HEK293 (cell line): Measurements from ENCODE around the gene NOC2L.
"Not testable (repeated sequence)": the region's sequence is repeated elsewhere in the genome, so short reads cannot be mapped to it uniquely, and the experiment has no call there.

Source experiments
- CTCF ChIA-PET: fragments of 350-600 bp; formaldehyde crosslinking; extraction: SDS; loops from one replicate; lab custom pipeline; 2021; ENCODE audit warnings: antibody characterized with exemption; lab: Yijun Ruan, JAX
- POLR2A ChIA-PET: fragments of 300-600 bp; formaldehyde crosslinking; extraction: SDS; loops from one replicate; lab custom pipeline; 2020; ENCODE audit warnings: antibody characterized with exemption, inconsistent platforms; lab: Yijun Ruan, JAX
- H3K27ac ChIP-seq: fragments of 200-500 bp; sonication (Bioruptor generic); 2 replicates; pipeline ENCODE4 v1.5.1; 2014; ENCODE audit warnings: low read depth, low read length, control low read depth, inconsistent platforms; ENCODE audit errors: extremely low read depth
- H3K36me3 ChIP-seq, 2 experiments: fragments of 200-500 bp in 1 of 2; sonication (Bioruptor generic) in 1 of 2; 1 replicate in 1 of 2; 2 replicates in 1 of 2; pipeline ENCODE4 v1.5.1; 2014 to 2017; ENCODE audit warnings: inconsistent platforms in 2 of 2, low read length in 2 of 2; ENCODE audit not compliant: control insufficient read depth in 2 of 2, insufficient read depth in 1 of 2
- H3K4me1 ChIP-seq: fragments of 200-500 bp; sonication (Bioruptor generic); 2 replicates; pipeline ENCODE4 v1.5.1; 2014; ENCODE audit warnings: mild to moderate bottlenecking, low read length, inconsistent platforms; ENCODE audit not compliant: control insufficient read depth, insufficient read depth
- H3K4me3 ChIP-seq: 2 replicates; pipeline ENCODE4 v1.5.1; 2011; ENCODE audit warnings: low read depth, mild to moderate bottlenecking, control low read depth, low read length, moderate library complexity
- H3K9me3 ChIP-seq: fragments of 200-500 bp; sonication (Bioruptor generic); 2 replicates; pipeline ENCODE4 v1.5.1; 2014; ENCODE audit warnings: low read depth, low read length, inconsistent platforms; ENCODE audit not compliant: control insufficient read depth, insufficient read depth
- CTCF ChIP-seq: fragments of 450-650 bp; formaldehyde crosslinking; IDR thresholded peaks from 2 replicates; pipeline ENCODE4 v1.5.1; 2016; ENCODE audit warnings: missing biosample characterization, missing genetic modification characterization
- GLIS2 ChIP-seq: fragments of 450-650 bp; formaldehyde crosslinking; IDR thresholded peaks from 2 replicates; pipeline ENCODE4 v1.5.1; 2016; ENCODE audit warnings: missing biosample characterization, missing genetic modification characterization
- KLF1 ChIP-seq: fragments of 450-650 bp; formaldehyde crosslinking; IDR thresholded peaks from 2 replicates; pipeline ENCODE4 v1.5.1; 2016; ENCODE audit warnings: missing biosample characterization, missing genetic modification characterization
- KLF7 ChIP-seq: fragments of 450-650 bp; formaldehyde crosslinking; IDR thresholded peaks from 2 replicates; pipeline ENCODE4 v1.5.1; 2016; ENCODE audit warnings: missing biosample characterization, missing genetic modification characterization, borderline replicate concordance
- OSR2 ChIP-seq: fragments of 450-650 bp; formaldehyde crosslinking; IDR thresholded peaks from 2 replicates; pipeline ENCODE4 v1.5.1; 2016; ENCODE audit warnings: missing biosample characterization, missing genetic modification characterization
- RBAK ChIP-seq: fragments of 450-650 bp; formaldehyde crosslinking; IDR thresholded peaks from 2 replicates; pipeline ENCODE4 v1.5.1; 2016; ENCODE audit warnings: missing biosample characterization, missing genetic modification characterization
- SP3 ChIP-seq: fragments of 450-650 bp; formaldehyde crosslinking; IDR thresholded peaks from 2 replicates; pipeline ENCODE4 v1.5.1; 2016; ENCODE audit warnings: missing biosample characterization, missing genetic modification characterization
- SP7 ChIP-seq: fragments of 450-650 bp; formaldehyde crosslinking; IDR thresholded peaks from 2 replicates; pipeline ENCODE4 v1.5.1; 2016; ENCODE audit warnings: missing biosample characterization, missing genetic modification characterization
- TCF7L2 ChIP-seq: IDR thresholded peaks from 2 replicates; pipeline ENCODE4 v1.6.1; 2011; ENCODE audit warnings: low read depth, mild to moderate bottlenecking, inconsistent platforms, low read length, moderate library complexity, borderline replicate concordance
- TRIM28 ChIP-seq: IDR thresholded peaks from 2 replicates; pipeline ENCODE4 v1.6.1; 2011; ENCODE audit warnings: low read length, control low read depth, borderline replicate concordance
- ZBTB7A ChIP-seq: fragments of 450-650 bp; formaldehyde crosslinking; IDR thresholded peaks from 2 replicates; pipeline ENCODE4 v1.5.1; 2016; ENCODE audit warnings: low read depth, missing biosample characterization, missing genetic modification characterization
- ZFP37 ChIP-seq: fragments of 450-650 bp; formaldehyde crosslinking; IDR thresholded peaks from 2 replicates; pipeline ENCODE4 v1.5.1; 2016; ENCODE audit warnings: missing biosample characterization, missing genetic modification characterization
- ZNF112 ChIP-seq: fragments of 450-650 bp; formaldehyde crosslinking; IDR thresholded peaks from 2 replicates; pipeline ENCODE4 v1.5.0; 2017; ENCODE audit warnings: missing biosample characterization, missing genetic modification characterization
- ZNF266 ChIP-seq: fragments of 450-650 bp; formaldehyde crosslinking; IDR thresholded peaks from 2 replicates; pipeline ENCODE4 v1.5.1; 2016; ENCODE audit warnings: missing biosample characterization, missing genetic modification characterization, low read depth
- ZNF398 ChIP-seq: fragments of 450-650 bp; formaldehyde crosslinking; IDR thresholded peaks from 2 replicates; pipeline ENCODE4 v1.5.1; 2017; ENCODE audit warnings: missing biosample characterization, missing genetic modification characterization
- ZNF404 ChIP-seq: fragments of 450-650 bp; formaldehyde crosslinking; IDR thresholded peaks from 2 replicates; pipeline ENCODE4 v1.5.1; 2017; ENCODE audit warnings: missing biosample characterization, missing genetic modification characterization
- ZNF416 ChIP-seq: fragments of 450-650 bp; formaldehyde crosslinking; IDR thresholded peaks from 2 replicates; pipeline ENCODE4 v1.5.1; 2016; ENCODE audit warnings: missing biosample characterization, missing genetic modification characterization
- ZNF510 ChIP-seq: fragments of 450-650 bp; formaldehyde crosslinking; IDR thresholded peaks from 2 replicates; pipeline ENCODE4 v1.5.1; 2018; ENCODE audit warnings: mild to moderate bottlenecking, missing genetic modification characterization, missing biosample characterization; ENCODE audit not compliant: insufficient replicate concordance
- ZNF513 ChIP-seq: fragments of 450-650 bp; IDR thresholded peaks from 2 replicates; pipeline ENCODE4 v1.5.1; 2018; ENCODE audit warnings: missing biosample characterization, missing genetic modification characterization
- ZNF529 ChIP-seq: fragments of 450-650 bp; formaldehyde crosslinking; IDR thresholded peaks from 2 replicates; pipeline ENCODE4 v1.5.1; 2017; ENCODE audit warnings: missing genetic modification characterization, missing biosample characterization; ENCODE audit not compliant: insufficient replicate concordance
- ZNF544 ChIP-seq: fragments of 450-650 bp; formaldehyde crosslinking; IDR thresholded peaks from 2 replicates; pipeline ENCODE4 v1.5.0; 2017; ENCODE audit warnings: missing biosample characterization, missing genetic modification characterization
- ZNF785 ChIP-seq: fragments of 450-650 bp; formaldehyde crosslinking; IDR thresholded peaks from 2 replicates; pipeline ENCODE4 v1.5.1; 2016; ENCODE audit warnings: missing biosample characterization, missing genetic modification characterization
- ZNF843 ChIP-seq: fragments of 450-650 bp; formaldehyde crosslinking; IDR thresholded peaks from 2 replicates; pipeline ENCODE4 v1.5.1; 2016; ENCODE audit warnings: missing biosample characterization, missing genetic modification characterization
- ZSCAN30 ChIP-seq: fragments of 450-650 bp; IDR thresholded peaks from 2 replicates; pipeline ENCODE4 v1.5.1; 2018; ENCODE audit warnings: missing biosample characterization, mild to moderate bottlenecking, missing genetic modification characterization, moderate library complexity
- ZXDB ChIP-seq: fragments of 450-650 bp; formaldehyde crosslinking; IDR thresholded peaks from 2 replicates; pipeline ENCODE4 v1.5.1; 2016; ENCODE audit warnings: missing biosample characterization, missing genetic modification characterization

Gene NOC2L

GRCh38 chr1:978069-978834, 19.2 kb upstream of the NOC2L start:
- Histone ChIP-seq H3K9me3 (no peaks in the 10 kb centered on the region), H3K27ac (no peak overlapping the region), H3K4me1 (peaks cover 3% of the 10 kb centered on the region; the same call in 1 of the 2 replicates), H3K36me3 (no peaks in the 10 kb centered on the region), H3K4me3 (no peak overlapping the region)
- ChIA-PET CTCF (no interaction called here), POLR2A (no interaction called here)
- TF ChIP-seq KLF7 (tag by site-specific recombination) (peak; percentile 50; the same call in 1 of the 2 replicates), GLIS2 (tag by site-specific recombination) (0 out of 2 replicates have a peak, but pooled peaks have one; percentile 20), KLF1 (tag by site-specific recombination) (peak; percentile 87), OSR2 (no peak)

GRCh38 chr1:976791-977190, 17.7 kb upstream of the NOC2L start:
- not testable (repeated sequence) for H3K36me3 ChIP-seq, H3K9me3 ChIP-seq, H3K4me1 ChIP-seq, H3K4me3 ChIP-seq, H3K27ac ChIP-seq
- ChIA-PET CTCF (interaction anchor here (0.9 to 1.8 kb wide), 4 partner anchors 8 to 107 kb away, joined by 3 to 21 read pairs (median 6); no protein-coding TSS in a partner anchor), POLR2A (interaction anchor here (0.8 to 1.9 kb wide), 6 partner anchors 8 to 82 kb away, joined by 3 to 12 read pairs (median 4); partner anchors contain the start of gene PLEKHN1)

GRCh38 chr1:975896-976683, 17.0 kb upstream of the NOC2L start:
- H3K36me3 ChIP-seq, result no peaks in the 10 kb centered on the region
- ChIA-PET POLR2A (interaction anchor here (0.6 to 1.9 kb wide), 10 partner anchors 8 to 83 kb away, joined by 3 to 12 read pairs (median 4); partner anchors contain the start of gene PLEKHN1), CTCF (interaction anchor here (0.5 to 1.8 kb wide), 10 partner anchors 9 to 315 kb away, joined by 3 to 21 read pairs (median 4); no protein-coding TSS in a partner anchor)
- H3K9me3 ChIP-seq, result no peaks in the 10 kb centered on the region
- peak overlapping the region; percentile 25 for H3K4me3 ChIP-seq
- peak overlapping the region; percentile 50; the same call in 1 of the 2 replicates for H3K27ac ChIP-seq
- H3K4me1 ChIP-seq, result peaks cover 3% of the 10 kb centered on the region; the same call in 1 of the 2 replicates
- TF ChIP-seq TRIM28, result no peak
- no peak for TF ChIP-seq ZNF404
- TF ChIP-seq TCF7L2, result no peak
- no peak for TF ChIP-seq ZNF112 (tag by site-specific recombination)
- TF ChIP-seq ZNF843 (tag by site-specific recombination), result peak; percentile 48; the same call in 1 of the 2 replicates
- TF ChIP-seq ZSCAN30, result peak; percentile 83
- no peak for TF ChIP-seq ZNF785
- TF ChIP-seq ZNF544 (tag by site-specific recombination), result no peak
- no peak for TF ChIP-seq ZNF510 (tag by site-specific recombination)
- TF ChIP-seq SP3 (tag by site-specific recombination), result peak; percentile 55
- no peak for TF ChIP-seq ZNF416 (tag by site-specific recombination)
- no peak for TF ChIP-seq RBAK
- TF ChIP-seq ZNF529, result no peak
- peak; percentile 93 for TF ChIP-seq ZBTB7A (tag by site-specific recombination)
- peak; percentile 11; the same call in 1 of the 2 replicates for TF ChIP-seq ZNF398 (tag by site-specific recombination)
- TF ChIP-seq CTCF, result peak; percentile 96
- TF ChIP-seq ZFP37, result peak; percentile 91; the same call in 1 of the 2 replicates
- TF ChIP-seq ZNF266, result no peak
- no peak for TF ChIP-seq ZNF513
- peak; percentile 40; the same call in 1 of the 2 replicates for TF ChIP-seq SP7 (tag by site-specific recombination)
- peak; percentile 35 for TF ChIP-seq ZXDB
